Mesothelial cell of epicardium (in vitro differentiated cells): ENCODE measurements around the gene DHX16. TPM values are rescaled to one million over a fixed set of nuclear protein-coding genes. Genes with fewer than 3 reads are reported as not detected.

ENCODE experiments used
- DNase-seq, 2 experiments: peaks; one replicate each; pipeline ENCODE4 v3.0.0; 2021; ENCODE audit warnings: low spot score in 2 of 2; ENCODE audit not compliant: unreplicated experiment in 2 of 2
- H3K27ac Mint-ChIP-seq: 2 replicates; pipeline ENCODE4 v1.8.0; 2021; ENCODE audit warnings: mixed read lengths
- H3K27me3 Mint-ChIP-seq: 2 replicates; pipeline ENCODE4 v1.8.0; 2021; ENCODE audit warnings: low read depth, mixed read lengths
- H3K36me3 Mint-ChIP-seq: 2 replicates; pipeline ENCODE4 v1.8.0; 2021; ENCODE audit warnings: mixed read lengths
- H3K4me1 Mint-ChIP-seq: 2 replicates; pipeline ENCODE4 v1.8.0; 2021; ENCODE audit warnings: mixed read lengths
- H3K4me3 Mint-ChIP-seq: 2 replicates; pipeline ENCODE4 v1.8.0; 2021; ENCODE audit warnings: mild to moderate bottlenecking, moderate library complexity, mixed read lengths
- H3K9me3 Mint-ChIP-seq: 2 replicates; pipeline ENCODE4 v1.8.0; 2021; ENCODE audit warnings: mixed read lengths
- CTCF ChIP-seq: fragments of 200-600 bp; sonication (generic); IDR thresholded peaks from one replicate; pipeline ENCODE4 v1.5.0; 2021; ENCODE audit warnings: antibody characterized with exemption; ENCODE audit not compliant: unreplicated experiment
- total RNA-seq: library from RNA; stranded (reverse); gene quantifications from 3 replicates; pipeline ENCODE4 v1.2.1, GENCODE V29; 2021

Gene DHX16
- total RNA-seq, 1 donor from 2014 or later, result 25.2 TPM

GRCh38 chr6:30656513-30656912 lies 16.3 kb downstream of the DHX16 start:
- TF ChIP-seq CTCF, result no peak
- no peaks in the 10 kb centered on the region for H3K27me3 Mint-ChIP-seq
- H3K36me3 Mint-ChIP-seq, result peaks cover 50% of the 10 kb centered on the region
- no peaks in the 10 kb centered on the region for H3K4me1 Mint-ChIP-seq
- DNase-seq, result no peak
- H3K4me3 Mint-ChIP-seq, result no peak overlapping the region
- H3K27ac Mint-ChIP-seq, result no peak overlapping the region
- H3K9me3 Mint-ChIP-seq, result no peaks in the 10 kb centered on the region

GRCh38 chr6:30655743-30656094 lies 17.1 kb downstream of the DHX16 start:
- Mint-ChIP-seq H3K9me3 (no peaks in the 10 kb centered on the region), H3K4me3 (no peak overlapping the region), H3K27ac (no peak overlapping the region), H3K36me3 (peaks cover 51% of the 10 kb centered on the region), H3K4me1 (no peaks in the 10 kb centered on the region), H3K27me3 (no peaks in the 10 kb centered on the region)
- TF ChIP-seq CTCF, result no peak
- no peak for DNase-seq

- no peaks in the 10 kb centered on the region for H3K27me3 Mint-ChIP-seq
- no peaks in the 10 kb centered on the region for H3K4me1 Mint-ChIP-seq
- peaks cover 49% of the 10 kb centered on the region for H3K36me3 Mint-ChIP-seq
- no peak overlapping the region for H3K4me3 Mint-ChIP-seq
- no peak for DNase-seq
- no peaks in the 10 kb centered on the region for H3K9me3 Mint-ChIP-seq
- no peak overlapping the region for H3K27ac Mint-ChIP-seq
- TF ChIP-seq CTCF, result no peak
These were observed 17.7 kb downstream of the DHX16 start for GRCh38 chr6:30654798-30655742.

- Mint-ChIP-seq H3K27me3 (no peaks in the 10 kb centered on the region), H3K4me3 (no peak overlapping the region), H3K9me3 (no peaks in the 10 kb centered on the region), H3K36me3 (peaks cover 27% of the 10 kb centered on the region), H3K27ac (no peak overlapping the region), H3K4me1 (peaks cover 13% of the 10 kb centered on the region)
- DNase-seq, result no peak
- no peak for TF ChIP-seq CTCF
These were observed 21.7 kb downstream of the DHX16 start for GRCh38 chr6:30651143-30651542.

- DNase-seq, result peak; percentile 73 to 86
- Mint-ChIP-seq H3K36me3 (peaks cover 31% of the 10 kb centered on the region), H3K4me3 (peak overlapping the region; percentile 83), H3K27ac (peak overlapping the region; percentile 88), H3K27me3 (no peaks in the 10 kb centered on the region), H3K4me1 (peaks cover 21% of the 10 kb centered on the region), H3K9me3 (no peaks in the 10 kb centered on the region)
- TF ChIP-seq CTCF, result no peak
These were observed 25.3 kb downstream of the DHX16 start for GRCh38 chr6:30647242-30648116.
